ENCODE data around the gene SSH2. TPM values are rescaled to one million over a fixed set of nuclear protein-coding genes. Genes with fewer than 3 reads are reported as not detected.

Gene SSH2
- total RNA-seq, 1 experiment from 2014 or later, result 8.5 TPM

DNA sequence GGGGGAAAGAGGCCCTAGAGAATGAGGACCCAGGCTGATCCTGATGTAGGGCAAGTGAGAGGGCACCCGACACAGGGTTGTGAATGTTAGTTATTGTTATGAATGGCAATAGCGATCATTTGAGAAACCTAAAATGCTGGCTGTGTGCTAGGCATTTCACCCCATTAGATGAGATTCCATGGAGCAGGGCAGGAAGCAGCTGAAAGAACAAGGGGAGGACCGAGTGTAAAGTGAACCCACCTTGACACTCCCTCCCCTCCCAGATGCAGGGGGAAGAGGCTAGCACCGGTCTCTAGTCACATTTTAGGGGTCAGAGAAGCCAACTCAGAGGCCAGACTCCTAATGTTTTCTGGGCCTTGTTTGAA lies 306.8 kb downstream of the SSH2 start:
- CTCF ChIA-PET, result no interaction called here
- TF ChIP-seq EZH2 (IDR thresholded peaks at IDR 0.05; ENCODE audit: low read length, unreplicated experiment), result no peak
- TF ChIP-seq, protein P1, sequence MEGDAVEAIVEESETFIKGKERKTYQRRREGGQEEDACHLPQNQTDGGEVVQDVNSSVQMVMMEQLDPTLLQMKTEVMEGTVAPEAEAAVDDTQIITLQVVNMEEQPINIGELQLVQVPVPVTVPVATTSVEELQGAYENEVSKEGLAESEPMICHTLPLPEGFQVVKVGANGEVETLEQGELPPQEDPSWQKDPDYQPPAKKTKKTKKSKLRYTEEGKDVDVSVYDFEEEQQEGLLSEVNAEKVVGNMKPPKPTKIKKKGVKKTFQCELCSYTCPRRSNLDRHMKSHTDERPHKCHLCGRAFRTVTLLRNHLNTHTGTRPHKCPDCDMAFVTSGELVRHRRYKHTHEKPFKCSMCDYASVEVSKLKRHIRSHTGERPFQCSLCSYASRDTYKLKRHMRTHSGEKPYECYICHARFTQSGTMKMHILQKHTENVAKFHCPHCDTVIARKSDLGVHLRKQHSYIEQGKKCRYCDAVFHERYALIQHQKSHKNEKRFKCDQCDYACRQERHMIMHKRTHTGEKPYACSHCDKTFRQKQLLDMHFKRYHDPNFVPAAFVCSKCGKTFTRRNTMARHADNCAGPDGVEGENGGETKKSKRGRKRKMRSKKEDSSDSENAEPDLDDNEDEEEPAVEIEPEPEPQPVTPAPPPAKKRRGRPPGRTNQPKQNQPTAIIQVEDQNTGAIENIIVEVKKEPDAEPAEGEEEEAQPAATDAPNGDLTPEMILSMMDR (conservative IDR thresholded peaks at IDR 0.05; ENCODE audit: low read depth, low read length), result no peak
- TF ChIP-seq EZH2phosphoT487 (IDR thresholded peaks at IDR 0.05; ENCODE audit: borderline replicate concordance, low read length), result no peak
- intact Hi-C loops (cut with micrococcal nuclease), result no loop called here
- Histone ChIP-seq H4K20me1 (ENCODE audit: low read length) (no peaks in the 10 kb centered on the region), H3K9ac (ENCODE audit: low read length) (no peak overlapping the region), H3K9me2 (replicated peaks; ENCODE audit: low read length) (no peaks in the 10 kb centered on the region), H3K4me2 (ENCODE audit: low read length) (no peak overlapping the region), H2AFZ (ENCODE audit: low read length) (no peak overlapping the region), H3F3A (ENCODE audit: low read length, unreplicated experiment) (no peaks in the 10 kb centered on the region), H3K79me2 (ENCODE audit: low read length) (no peaks in the 10 kb centered on the region), H3K4me1 (ENCODE audit: insufficient read depth, low read length) (peaks cover 19% of the 10 kb centered on the region), H3K36me3 (ENCODE audit: low read depth, low read length) (no peaks in the 10 kb centered on the region), H3K9me3 (ENCODE audit: low read length) (no peaks in the 10 kb centered on the region), H3K27me3 (ENCODE audit: low read length) (no peaks in the 10 kb centered on the region), H3K27ac (ENCODE audit: low read length) (no peak overlapping the region), H3K4me3 (ENCODE audit: low read length) (no peak overlapping the region)
- POLR2A ChIA-PET (ENCODE audit: unreplicated experiment), result no interaction called here
- DNase-seq, result no peak
- no TSS peak for BruUV-seq (replicated peaks)
- ATAC-seq, result no peak

DNA sequence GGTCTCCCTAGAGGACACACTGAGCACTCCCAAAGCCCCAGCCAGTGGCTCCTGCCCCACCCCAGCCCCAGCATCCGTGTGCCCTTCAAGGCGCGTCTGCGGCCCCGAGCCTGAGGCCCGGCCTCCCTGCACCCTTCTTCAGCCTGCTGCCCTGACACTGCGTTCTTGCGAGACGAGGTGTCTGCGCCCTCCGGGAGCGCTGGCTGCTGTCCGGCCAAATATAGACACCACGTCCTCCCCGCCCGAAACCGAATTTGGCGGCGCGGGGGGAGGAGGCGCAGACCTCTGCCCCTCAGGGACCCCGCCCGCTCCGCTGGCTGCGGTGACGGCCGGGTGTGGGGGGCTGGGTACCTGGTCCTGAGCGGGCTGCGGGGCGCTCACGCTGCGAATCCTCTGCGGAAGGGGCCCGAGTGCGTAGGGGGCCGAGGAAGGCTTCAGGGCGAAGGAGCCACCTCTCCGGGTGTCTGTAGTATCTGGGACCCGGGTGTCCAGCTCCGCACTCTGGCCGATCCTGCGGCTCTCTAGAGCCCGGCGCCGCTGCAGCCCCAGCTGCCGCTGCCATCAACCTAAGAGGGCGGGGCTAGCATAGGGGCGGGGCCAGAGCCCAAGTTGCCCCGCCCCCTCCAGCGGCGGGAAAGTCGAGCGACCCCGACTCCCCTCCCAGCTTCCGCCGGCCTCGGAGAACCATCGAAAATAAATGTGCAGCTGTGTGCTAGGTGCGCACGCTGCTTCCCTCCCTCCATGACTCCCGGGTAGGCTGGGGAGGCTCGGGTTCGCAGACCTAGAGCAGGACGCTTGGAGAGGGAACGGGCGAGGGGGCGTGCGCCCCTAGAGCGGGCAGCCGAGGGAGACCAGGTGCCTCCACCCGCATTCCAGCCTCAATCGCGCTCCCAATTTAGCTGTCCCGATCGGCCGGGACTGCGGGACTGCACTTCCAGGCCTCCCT lies 307.4 kb downstream of the SSH2 start, which contains the start of gene CORO6:
Gene CORO6 (minus strand): TSS at position 576 of the 946 bp plus-strand sequence. CDS start 1,491 bp downstream, outside the sequence.
- H3K36me3 ChIP-seq (ENCODE audit: low read depth, low read length), result no peaks in the 10 kb centered on the region
- DNase-seq (no peak), ATAC-seq (peak; percentile 30)
- ChIA-PET POLR2A (ENCODE audit: unreplicated experiment) (no interaction called here), CTCF (no interaction called here)
- H3K79me2 ChIP-seq (ENCODE audit: low read length), result no peaks in the 10 kb centered on the region
- peak within 1 kb of the TSS; percentile 90 for H3K4me2 ChIP-seq (ENCODE audit: low read length)
- no peaks in the 10 kb centered on the region for H3F3A ChIP-seq (ENCODE audit: low read length, unreplicated experiment)
- TF ChIP-seq, protein P1 (conservative IDR thresholded peaks at IDR 0.05; ENCODE audit: low read depth, low read length), result no peak
- no peak for TF ChIP-seq EZH2phosphoT487 (IDR thresholded peaks at IDR 0.05; ENCODE audit: borderline replicate concordance, low read length)
- TF ChIP-seq EZH2 (IDR thresholded peaks at IDR 0.05; ENCODE audit: low read length, unreplicated experiment), result no peak
- H2AFZ ChIP-seq (ENCODE audit: low read length), result peak within 1 kb of the TSS; percentile 84
- peaks cover 22% of the 10 kb centered on the region for H3K4me1 ChIP-seq (ENCODE audit: insufficient read depth, low read length)
- no peak within 1 kb of the TSS for H3K9ac ChIP-seq (ENCODE audit: low read length)
- no peaks in the 10 kb centered on the region for H4K20me1 ChIP-seq (ENCODE audit: low read length)
- no TSS peak for BruUV-seq (replicated peaks)
- intact Hi-C loops (cut with micrococcal nuclease), result no loop called here
- H3K9me2 ChIP-seq (replicated peaks; ENCODE audit: low read length), result no peaks in the 10 kb centered on the region
- no peaks in the 10 kb centered on the region for H3K27me3 ChIP-seq (ENCODE audit: low read length)
- no peaks in the 10 kb centered on the region for H3K9me3 ChIP-seq (ENCODE audit: low read length)
- H3K27ac ChIP-seq (ENCODE audit: low read length), result no peak within 1 kb of the TSS
- H3K4me3 ChIP-seq (ENCODE audit: low read length), result peak within 1 kb of the TSS; percentile 69

DNA sequence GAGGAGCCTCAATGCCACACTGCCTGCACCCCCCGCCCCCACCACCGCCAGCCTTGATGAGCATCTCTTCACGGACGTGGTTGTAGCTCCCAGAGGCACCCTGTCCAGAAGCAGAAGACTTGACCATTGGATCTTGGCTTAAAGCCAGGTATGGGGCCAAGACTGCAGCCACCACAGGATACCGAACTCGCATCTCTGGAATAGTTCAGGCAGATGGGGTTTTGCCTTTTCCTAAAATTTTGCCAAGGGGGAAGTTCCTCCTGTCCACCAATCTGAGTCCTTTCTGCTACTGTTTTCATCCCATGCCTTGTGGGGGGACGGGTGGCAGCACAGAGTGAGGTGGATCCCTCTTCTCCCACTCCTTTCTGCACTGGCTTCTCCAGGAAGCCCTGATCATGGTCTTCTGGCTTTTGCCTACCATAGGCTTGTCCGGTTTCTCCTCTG lies 308.3 kb downstream of the SSH2 start:
- Histone ChIP-seq H3K4me1 (ENCODE audit: insufficient read depth, low read length) (peaks cover 27% of the 10 kb centered on the region), H3K9ac (ENCODE audit: low read length) (no peak overlapping the region), H3K9me2 (replicated peaks; ENCODE audit: low read length) (no peaks in the 10 kb centered on the region), H3K79me2 (ENCODE audit: low read length) (no peaks in the 10 kb centered on the region), H4K20me1 (ENCODE audit: low read length) (no peaks in the 10 kb centered on the region), H3F3A (ENCODE audit: low read length, unreplicated experiment) (no peaks in the 10 kb centered on the region), H3K4me3 (ENCODE audit: low read length) (peak overlapping the region; percentile 69; the same call in 1 of the 2 replicates), H3K36me3 (ENCODE audit: low read depth, low read length) (no peaks in the 10 kb centered on the region), H3K9me3 (ENCODE audit: low read length) (no peaks in the 10 kb centered on the region), H2AFZ (ENCODE audit: low read length) (peak overlapping the region; percentile 84; the same call in 1 of the 2 replicates), H3K4me2 (ENCODE audit: low read length) (peak overlapping the region; percentile 90; the same call in 1 of the 2 replicates), H3K27ac (ENCODE audit: low read length) (no peak overlapping the region), H3K27me3 (ENCODE audit: low read length) (no peaks in the 10 kb centered on the region)
- DNase-seq, result no peak
- CTCF ChIA-PET, result no interaction called here
- BruUV-seq (replicated peaks), result no TSS peak
- TF ChIP-seq EZH2 (IDR thresholded peaks at IDR 0.05; ENCODE audit: low read length, unreplicated experiment) (no peak), EZH2phosphoT487 (IDR thresholded peaks at IDR 0.05; ENCODE audit: borderline replicate concordance, low read length) (no peak)
- TF ChIP-seq, protein P1 (conservative IDR thresholded peaks at IDR 0.05; ENCODE audit: low read depth, low read length), result no peak
- no peak for ATAC-seq
- intact Hi-C loops (cut with micrococcal nuclease), result no loop called here
- POLR2A ChIA-PET (ENCODE audit: unreplicated experiment), result no interaction called here

Measured in PC-3 (cell line).